Stimulated activated CD4-positive, alpha-beta T cell treated with anti-CD3 and anti-CD28 coated beads, Interleukin-15, amount 100 ng/mL, for 48 hours (primary cell): ENCODE data around the gene ARID1A.
A peak's percentile ranks its signal among the peaks of the same experiment; 100 is the strongest.
"Not testable (repeated sequence)": the region's sequence is repeated elsewhere in the genome, so short reads cannot be mapped to it uniquely, and the experiment has no call there.

Experiments
- DNase-seq, 2 donors: peaks; one replicate each; pipeline ENCODE4 v3.0.0-alpha.2; 2020; ENCODE audit warnings: low read depth in 2 of 2

ARID1A gene

GRCh38 chr1:26697978-26698849 lies 2.4 kb downstream of the ARID1A start:
- no peak for DNase-seq

DNA sequence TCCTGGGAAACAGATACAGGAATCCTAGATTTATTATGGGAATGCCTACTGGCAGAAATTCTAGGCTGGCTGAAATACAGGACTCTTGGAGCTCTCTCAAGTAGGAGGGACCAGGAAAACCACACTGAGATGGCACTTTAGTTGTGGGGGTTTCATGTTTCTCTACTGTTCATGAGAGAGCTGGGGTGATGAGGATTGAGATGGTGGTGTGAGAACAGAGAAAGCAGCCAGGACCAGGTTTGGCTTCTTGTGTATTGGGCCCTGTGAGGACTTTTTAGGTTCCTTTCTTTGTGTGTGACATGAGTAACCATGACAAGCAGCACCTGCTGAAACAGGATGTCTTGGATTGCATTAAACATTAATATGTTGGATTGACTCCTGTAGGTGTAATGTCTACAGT lies 4.9 kb downstream of the ARID1A start:
- no peak for DNase-seq

- DNase-seq = no peak
These were observed 5.6 kb downstream of the ARID1A start for GRCh38 chr1:26701266-26701994.

DNA sequence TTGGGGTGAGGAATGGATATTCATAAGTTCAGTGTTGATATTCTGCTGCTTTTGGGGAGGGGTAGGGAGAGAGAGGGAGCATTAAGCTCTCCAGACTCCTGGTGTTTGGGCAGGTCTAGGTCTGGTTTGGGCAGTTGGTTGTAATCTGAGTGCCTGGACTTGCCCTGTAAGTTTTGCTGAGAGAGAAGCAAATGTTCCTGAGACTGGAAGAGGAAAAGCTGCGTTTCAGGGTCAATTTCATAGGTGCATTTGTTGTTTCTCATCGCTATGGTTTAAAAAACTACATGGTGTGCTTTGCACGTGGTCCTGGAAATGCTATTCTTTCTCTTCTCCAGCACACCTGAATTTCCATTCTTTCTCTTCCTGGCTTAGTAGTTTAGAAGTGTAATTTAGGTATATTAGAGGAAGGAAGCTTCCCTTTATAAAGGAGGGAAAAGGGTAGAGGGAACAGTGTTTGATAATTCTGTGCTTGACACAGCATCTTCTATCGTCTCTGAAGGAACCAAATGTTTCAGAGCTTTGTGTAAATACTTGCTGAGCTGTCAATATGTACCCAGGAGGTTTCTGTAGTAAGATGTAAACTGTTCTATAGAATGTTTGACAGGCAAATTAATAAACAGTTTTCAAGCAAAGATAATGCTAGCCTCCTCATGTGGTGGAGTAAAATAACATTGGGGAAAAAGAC lies 6.3 kb downstream of the ARID1A start:
- DNase-seq = no peak

- peak; percentile 16 to 21 for DNase-seq
These were observed 6.8 kb downstream of the ARID1A start for GRCh38 chr1:26702680-26703038.

GRCh38 chr1:26703478-26703877 lies 7.7 kb downstream of the ARID1A start:
- DNase-seq = no peak

DNA sequence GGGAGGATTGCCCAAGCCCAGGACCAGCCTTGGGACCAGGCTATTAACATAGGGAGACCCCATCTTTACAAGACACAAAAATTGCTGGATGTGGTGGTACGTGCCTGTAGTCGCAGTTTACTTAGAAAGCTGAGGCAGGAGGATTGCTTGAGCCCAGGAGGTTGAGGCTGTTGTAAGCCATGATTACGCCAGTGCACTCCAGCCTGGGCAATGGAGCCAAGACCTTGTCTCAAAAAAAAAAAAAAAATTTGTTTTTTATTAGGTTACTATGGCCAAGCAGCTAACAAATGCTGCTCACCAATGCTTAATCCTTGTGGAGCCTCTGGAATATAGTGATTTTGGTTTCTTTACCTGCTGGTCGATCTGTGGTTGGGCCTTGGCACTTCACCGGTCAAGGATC lies 8.8 kb downstream of the ARID1A start:
- no peak for DNase-seq

DNA sequence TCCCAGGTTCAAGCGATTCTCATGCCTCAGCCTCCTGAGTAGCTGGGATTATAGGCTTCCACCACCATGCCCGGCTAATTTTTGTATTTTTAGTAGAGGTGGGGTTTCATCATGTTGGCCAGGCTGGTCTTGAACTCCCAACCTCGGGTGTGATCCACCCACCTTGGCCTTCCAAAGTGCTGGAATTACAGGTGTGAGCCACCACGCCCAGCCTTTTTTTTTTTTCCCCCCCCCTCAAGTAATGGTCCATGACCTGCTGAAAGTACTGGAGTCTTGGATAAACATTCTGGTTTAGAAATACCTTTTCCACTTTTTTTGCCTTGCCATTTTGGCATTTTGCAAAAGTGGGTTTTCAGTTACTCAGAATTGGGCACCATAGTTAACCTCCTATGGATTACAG lies 9.4 kb downstream of the ARID1A start:
- not testable (repeated sequence) for DNase-seq

GRCh38 chr1:26705788-26706311 lies 10.0 kb downstream of the ARID1A start:
- no peak for DNase-seq

- no peak for DNase-seq
These were observed 10.5 kb downstream of the ARID1A start for GRCh38 chr1:26706315-26706714.

- no peak for DNase-seq
These were observed 15.0 kb downstream of the ARID1A start for GRCh38 chr1:26710811-26711210.

- no peak for DNase-seq
These were observed 16.0 kb downstream of the ARID1A start for GRCh38 chr1:26711777-26712176.

DNA sequence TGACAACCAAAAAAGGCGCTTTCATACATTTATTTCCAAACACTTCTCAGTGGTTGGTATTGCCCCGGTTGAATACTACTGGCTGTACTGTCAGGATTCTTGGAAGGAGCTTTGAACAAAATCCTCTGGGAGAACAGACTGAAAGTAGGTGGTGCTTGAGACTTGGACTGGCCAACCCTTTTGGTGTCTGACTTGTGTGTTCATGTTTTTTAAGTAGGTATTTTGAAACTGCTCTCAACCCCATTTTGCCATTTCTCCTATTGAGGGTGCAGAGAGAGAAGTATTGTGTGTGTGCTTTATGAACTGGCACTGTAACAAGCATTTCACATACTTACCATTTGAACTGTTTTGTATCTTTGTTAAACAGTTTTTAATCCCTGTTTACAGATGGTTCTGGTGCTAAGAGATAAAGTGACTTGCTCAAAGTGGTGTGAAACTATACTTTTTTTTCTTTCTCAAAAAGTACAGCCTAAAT lies 21.2 kb downstream of the ARID1A start:
- DNase-seq = no peak

GRCh38 chr1:26719205-26719604 lies 23.4 kb downstream of the ARID1A start:
- DNase-seq = no peak

DNA sequence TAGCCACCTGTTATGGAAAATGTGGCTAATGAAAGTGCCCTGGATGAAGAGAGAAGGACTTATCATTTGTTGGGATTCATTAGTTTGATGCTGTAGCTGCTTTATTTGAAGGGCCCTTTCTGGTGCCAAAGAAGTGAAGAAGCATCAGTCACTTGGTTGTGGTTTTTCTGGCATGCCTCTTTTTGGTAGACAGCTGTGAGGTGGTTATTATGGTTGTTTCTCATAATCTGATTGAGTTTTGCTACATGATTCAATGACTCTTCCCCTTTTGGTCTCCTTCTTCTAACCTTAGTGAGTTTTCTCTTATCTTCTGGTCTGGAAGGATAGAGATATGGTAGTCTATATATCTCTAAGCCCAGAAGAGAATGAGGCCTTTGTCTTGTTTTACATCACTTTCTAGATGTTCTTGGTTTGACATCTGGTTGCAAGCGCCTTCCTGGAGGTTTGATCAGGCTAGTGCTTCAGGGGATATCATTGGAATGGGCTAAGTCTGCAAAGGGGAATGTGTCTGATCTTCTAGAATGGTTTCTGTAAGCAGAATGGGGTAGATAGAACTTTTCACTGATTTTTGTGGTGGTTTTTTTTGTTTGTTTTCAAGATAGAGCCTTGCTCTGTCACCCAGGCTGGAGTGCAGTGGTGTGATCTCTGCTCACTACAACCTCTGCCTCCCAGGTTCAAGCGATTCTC lies 26.0 kb downstream of the ARID1A start:
- no peak for DNase-seq

DNA sequence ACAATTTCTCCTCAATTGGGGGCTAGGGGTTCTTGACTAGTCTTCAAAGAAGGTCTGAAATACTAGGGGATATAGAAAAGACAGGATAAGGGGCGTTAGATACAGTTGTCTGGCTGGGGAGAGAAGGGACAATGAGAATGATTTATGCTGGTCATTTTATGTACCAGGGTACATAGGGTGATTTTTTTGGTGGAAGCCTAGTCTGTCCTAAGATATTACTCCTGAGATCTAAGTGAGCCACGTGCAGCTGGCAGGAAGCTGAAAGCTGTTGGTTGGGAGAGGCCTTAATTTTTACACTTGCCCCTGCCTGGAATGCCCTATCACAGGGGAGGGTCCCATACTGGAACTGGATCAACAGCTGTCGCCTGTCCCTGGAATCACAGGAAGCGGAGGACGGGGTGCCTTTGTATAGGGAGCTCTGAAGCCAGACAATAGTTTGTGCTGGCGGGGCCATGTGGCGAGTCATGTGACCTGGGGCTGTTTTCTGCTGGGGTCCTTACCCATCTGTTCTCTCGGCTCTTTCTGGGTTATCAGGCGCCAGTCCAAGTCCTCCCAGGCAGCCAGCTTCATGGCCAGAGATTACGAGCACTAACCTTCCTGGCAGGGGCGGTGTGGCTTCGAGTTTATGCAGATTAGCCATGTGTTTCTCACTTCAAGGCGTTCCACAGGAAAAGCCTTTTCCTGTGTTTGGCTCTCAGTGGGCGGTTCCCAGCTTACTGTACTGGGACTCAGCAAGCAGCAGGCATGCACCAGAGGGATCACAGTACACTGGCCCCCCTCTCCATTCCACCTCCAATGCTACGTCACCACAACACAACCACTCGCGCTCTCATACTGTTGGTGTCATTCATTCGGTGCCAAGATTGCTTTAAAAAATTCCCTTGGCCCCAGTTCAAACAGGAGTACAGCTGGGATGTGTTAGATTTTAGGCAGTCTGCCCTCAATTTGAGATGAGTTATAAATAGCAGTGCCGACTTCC lies 27.5 kb downstream of the ARID1A start:
- no peak for DNase-seq

DNA sequence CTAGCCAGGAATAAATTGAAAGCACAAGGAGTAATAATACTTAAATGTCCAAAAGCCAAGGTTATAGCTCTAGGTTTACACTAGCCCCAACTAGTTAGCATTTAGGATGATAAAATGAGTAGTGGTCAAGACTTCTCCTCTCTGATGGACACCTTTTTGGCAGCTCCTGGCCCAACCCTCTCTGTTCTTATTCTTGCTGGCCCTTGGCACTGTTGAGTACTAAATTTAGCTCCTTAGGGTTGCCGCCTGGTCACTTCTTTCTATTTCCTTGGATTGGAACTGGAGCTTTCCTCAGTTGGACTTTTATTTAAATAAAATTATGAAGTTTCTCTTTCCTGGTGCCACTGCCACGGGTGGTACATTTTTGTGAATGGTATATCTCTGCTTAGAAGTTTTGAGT lies 28.3 kb downstream of the ARID1A start:
- DNase-seq = no peak

- DNase-seq = no peak
These were observed 29.1 kb downstream of the ARID1A start for GRCh38 chr1:26724926-26725325.

DNA sequence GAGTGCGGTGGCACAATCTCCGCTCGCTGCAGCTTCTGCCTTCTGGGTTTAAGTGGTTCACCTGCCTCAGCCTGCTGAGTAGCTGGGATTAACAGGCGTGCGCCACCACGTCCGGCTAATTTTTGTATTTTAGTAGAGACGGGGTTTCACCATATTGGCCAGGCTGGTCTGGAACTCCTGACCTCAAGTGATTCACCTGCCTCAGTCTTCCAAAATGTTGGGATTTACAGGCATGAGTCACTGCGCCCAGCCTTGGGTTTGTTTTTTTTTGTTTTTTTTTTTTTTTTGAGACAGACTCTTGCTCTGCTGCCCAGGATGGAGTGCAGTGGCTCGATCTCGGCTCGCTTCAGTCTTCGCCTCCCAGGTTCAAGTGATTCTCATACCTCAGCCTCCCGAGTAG lies 30.1 kb downstream of the ARID1A start:
- not testable (repeated sequence) for DNase-seq

DNA sequence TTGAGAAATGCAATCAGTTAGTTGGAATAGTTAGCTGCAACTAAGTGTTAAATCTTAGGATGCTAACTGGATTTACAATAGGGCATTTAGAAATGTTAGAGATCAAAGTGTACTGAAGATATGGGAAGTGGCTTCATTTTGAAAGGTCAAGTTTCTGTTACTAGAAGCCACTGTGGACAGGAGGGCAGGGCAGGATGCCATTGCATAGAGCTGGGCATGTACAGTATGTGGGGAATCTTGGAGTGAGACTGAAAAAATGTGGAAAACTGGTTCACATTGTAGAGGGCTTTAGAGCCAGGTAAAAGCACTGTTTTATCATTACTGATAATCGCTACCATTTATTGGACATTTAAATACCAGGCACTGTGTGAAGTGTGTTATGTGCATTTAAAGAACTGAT lies 31.0 kb downstream of the ARID1A start:
- no peak for DNase-seq
